ENCODE measurements around the gene PLEKHB2.

Gene PLEKHB2

GRCh38 chr2:131093696-131094462, 11.3 kb upstream of the PLEKHB2 start:
- Histone ChIP-seq H3K4me3 (ENCODE audit: control insufficient read depth in 1 of 7, extremely low read depth in 1 of 7, insufficient read depth in 4 of 7, low read depth in 2 of 7, low read length in 6 of 7) (peak overlapping the region; percentile 74 to 94 (median 88)), H3K36me3 (ENCODE audit: control insufficient read depth in 4 of 4, insufficient read depth in 4 of 4, low read length in 3 of 4) (peaks cover 0 to 4% (median under 1%) of the 10 kb centered on the region in 4 experiments), H3K9me3 (ENCODE audit: control extremely low read depth in 1 of 5, control insufficient read depth in 4 of 5, insufficient read depth in 2 of 5, low read depth in 1 of 5, low read length in 4 of 5) (no peaks in the 10 kb centered on the region), H3K27ac (ENCODE audit: insufficient read depth in 1 of 2, low read depth in 1 of 2, low read length in 2 of 2, poor library complexity in 1 of 2, severe bottlenecking in 2 of 2) (peak overlapping the region; percentile 68 to 91), H3K27me3 (replicated peaks in 2 of 5; ENCODE audit: control insufficient read depth in 4 of 5, insufficient read depth in 5 of 5, low read length in 4 of 5) (no peaks in the 10 kb centered on the region), H3K4me1 (ENCODE audit: control extremely low read depth in 1 of 4, control insufficient read depth in 4 of 4, insufficient read depth in 4 of 4, low read length in 3 of 4) (peaks cover 7 to 12% (median 9%) of the 10 kb centered on the region in 4 experiments)
- CTCF ChIA-PET = interaction anchor here (1.4 to 1.9 kb wide), 2 partner anchors 10 to 21 kb away, joined by 3 to 13 read pairs; no protein-coding TSS in a partner anchor
- DNase-seq = peak; percentile 77 to 88 (median 80)
- POLR2A ChIA-PET = interaction anchor here (0.6 to 1.8 kb wide), 4 partner anchors 9 to 17 kb away, joined by 3 to 5 read pairs (median 3); no protein-coding TSS in a partner anchor
- WGBS (ENCODE audit: insufficient coverage) = 15% methylated on average over 35 of the region's 37 CpGs

- H3K27me3 ChIP-seq (replicated peaks in 2 of 5; ENCODE audit: control insufficient read depth in 4 of 5, insufficient read depth in 5 of 5, low read length in 4 of 5) = no peaks in the 10 kb centered on the region
- H3K36me3 ChIP-seq (ENCODE audit: control insufficient read depth in 4 of 4, insufficient read depth in 4 of 4, low read length in 3 of 4) = peaks cover 0 to 2% (median 0%) of the 10 kb centered on the region in 4 experiments
- DNase-seq = no peak
- WGBS (ENCODE audit: insufficient coverage) = 95% methylated on average over 16 of the region's 22 CpGs
- H3K27ac ChIP-seq (ENCODE audit: insufficient read depth in 1 of 2, low read depth in 1 of 2, low read length in 2 of 2, poor library complexity in 1 of 2, severe bottlenecking in 2 of 2) = no peak overlapping the region
- peak overlapping the region in 5 of 7 experiments; percentile 87 to 94 (median 90) for H3K4me3 ChIP-seq (ENCODE audit: control insufficient read depth in 1 of 7, extremely low read depth in 1 of 7, insufficient read depth in 4 of 7, low read depth in 2 of 7, low read length in 6 of 7)
- POLR2A ChIA-PET = no interaction called here
- H3K9me3 ChIP-seq (ENCODE audit: control extremely low read depth in 1 of 5, control insufficient read depth in 4 of 5, insufficient read depth in 2 of 5, low read depth in 1 of 5, low read length in 4 of 5) = no peaks in the 10 kb centered on the region
- CTCF ChIA-PET = interaction anchor here (1.9 kb wide), 1 partner anchor 9 kb away, joined by 13 read pairs; no protein-coding TSS in a partner anchor
- H3K4me1 ChIP-seq (ENCODE audit: control extremely low read depth in 1 of 4, control insufficient read depth in 4 of 4, insufficient read depth in 4 of 4, low read length in 3 of 4) = peaks cover 7 to 12% (median 9%) of the 10 kb centered on the region in 4 experiments
Observed at GRCh38 chr2:131094463-131095281, 10.5 kb upstream of the PLEKHB2 start.

GRCh38 chr2:131103165-131103564, 2.0 kb upstream of the PLEKHB2 start:
- ChIA-PET CTCF (interaction anchor here (1.5 to 2.2 kb wide), 2 partner anchors 9 to 37 kb away, joined by 3 to 13 read pairs; partner anchors contain the start of gene FAM168B), POLR2A (interaction anchor here (1.4 kb wide), 1 partner anchor 10 kb away, joined by 5 read pairs; the partner anchor contains the start of gene FAM168B)
- WGBS (ENCODE audit: insufficient coverage) = no CpG with 5 or more reads among the region's 2 CpGs
- no peak for DNase-seq
- Histone ChIP-seq H3K4me1 (ENCODE audit: control extremely low read depth in 1 of 4, control insufficient read depth in 4 of 4, insufficient read depth in 4 of 4, low read length in 3 of 4) (peaks cover 17 to 30% (median 24%) of the 10 kb centered on the region in 4 experiments), H3K27ac (ENCODE audit: insufficient read depth in 1 of 2, low read depth in 1 of 2, low read length in 2 of 2, poor library complexity in 1 of 2, severe bottlenecking in 2 of 2) (no peak overlapping the region), H3K9me3 (ENCODE audit: control extremely low read depth in 1 of 5, control insufficient read depth in 4 of 5, insufficient read depth in 2 of 5, low read depth in 1 of 5, low read length in 4 of 5) (no peaks in the 10 kb centered on the region), H3K4me3 (ENCODE audit: control insufficient read depth in 1 of 7, extremely low read depth in 1 of 7, insufficient read depth in 4 of 7, low read depth in 2 of 7, low read length in 6 of 7) (no peak overlapping the region), H3K36me3 (ENCODE audit: control insufficient read depth in 4 of 4, insufficient read depth in 4 of 4, low read length in 3 of 4) (peaks cover 0 to under 1% (median 0%) of the 10 kb centered on the region in 4 experiments), H3K27me3 (replicated peaks in 2 of 5; ENCODE audit: control insufficient read depth in 4 of 5, insufficient read depth in 5 of 5, low read length in 4 of 5) (no peaks in the 10 kb centered on the region)

DNA sequence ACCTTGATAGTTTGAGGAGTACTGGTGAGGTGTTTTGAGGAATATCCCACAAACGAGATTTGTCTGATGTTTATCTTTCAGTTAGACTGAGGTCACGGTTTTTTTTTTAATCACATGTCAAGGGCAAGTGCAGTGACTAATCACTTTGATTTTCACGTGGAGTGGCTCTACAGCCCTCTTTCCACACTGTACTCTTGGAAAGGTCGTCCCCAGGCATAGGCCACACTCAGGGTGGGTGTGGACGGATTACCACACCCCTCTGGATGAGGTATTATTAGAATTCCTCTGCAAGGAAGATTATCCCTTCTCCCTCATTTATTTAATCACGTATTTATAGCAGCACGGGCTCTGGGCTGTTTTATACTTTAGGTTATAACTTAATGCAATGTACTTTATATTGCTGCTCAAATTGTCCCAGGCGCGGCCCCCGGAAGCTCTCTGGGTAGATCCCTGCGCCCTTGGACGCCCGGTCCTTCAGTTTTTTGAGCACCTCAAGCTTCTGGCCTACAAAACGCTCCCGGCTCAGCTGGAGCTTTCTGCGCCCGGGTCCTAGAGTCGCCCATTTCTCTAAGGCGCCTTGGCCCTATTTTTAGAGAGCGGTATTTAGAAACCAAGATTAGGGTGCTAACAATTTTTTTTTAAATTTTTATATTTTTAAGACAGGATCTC, 515 bp upstream of the PLEKHB2 start:
- DNase-seq = peak; percentile 50 to 85 (median 62)
- Histone ChIP-seq H3K36me3 (ENCODE audit: control insufficient read depth in 4 of 4, insufficient read depth in 4 of 4, low read length in 3 of 4) (peaks cover 0 to 8% (median 1%) of the 10 kb centered on the region in 4 experiments), H3K4me1 (ENCODE audit: control extremely low read depth in 1 of 4, control insufficient read depth in 4 of 4, insufficient read depth in 4 of 4, low read length in 3 of 4) (peaks cover 17 to 30% (median 24%) of the 10 kb centered on the region in 4 experiments), H3K27ac (ENCODE audit: insufficient read depth in 1 of 2, low read depth in 1 of 2, low read length in 2 of 2, poor library complexity in 1 of 2, severe bottlenecking in 2 of 2) (peak overlapping the region; percentile 84 to 93), H3K9me3 (ENCODE audit: control extremely low read depth in 1 of 5, control insufficient read depth in 4 of 5, insufficient read depth in 2 of 5, low read depth in 1 of 5, low read length in 4 of 5) (no peaks in the 10 kb centered on the region), H3K4me3 (ENCODE audit: control insufficient read depth in 1 of 7, extremely low read depth in 1 of 7, insufficient read depth in 4 of 7, low read depth in 2 of 7, low read length in 6 of 7) (peak overlapping the region; percentile 86 to 100 (median 93)), H3K27me3 (replicated peaks in 2 of 5; ENCODE audit: control insufficient read depth in 4 of 5, insufficient read depth in 5 of 5, low read length in 4 of 5) (no peaks in the 10 kb centered on the region)
- ChIA-PET CTCF (interaction anchor here (1.0 to 2.2 kb wide), 3 partner anchors 8 to 18 kb away, joined by 3 to 13 read pairs (median 8); partner anchors contain the start of gene FAM168B), POLR2A (no interaction called here)
- 0% methylated on average over 10 of the region's 20 CpGs for WGBS (ENCODE audit: insufficient coverage)

DNA sequence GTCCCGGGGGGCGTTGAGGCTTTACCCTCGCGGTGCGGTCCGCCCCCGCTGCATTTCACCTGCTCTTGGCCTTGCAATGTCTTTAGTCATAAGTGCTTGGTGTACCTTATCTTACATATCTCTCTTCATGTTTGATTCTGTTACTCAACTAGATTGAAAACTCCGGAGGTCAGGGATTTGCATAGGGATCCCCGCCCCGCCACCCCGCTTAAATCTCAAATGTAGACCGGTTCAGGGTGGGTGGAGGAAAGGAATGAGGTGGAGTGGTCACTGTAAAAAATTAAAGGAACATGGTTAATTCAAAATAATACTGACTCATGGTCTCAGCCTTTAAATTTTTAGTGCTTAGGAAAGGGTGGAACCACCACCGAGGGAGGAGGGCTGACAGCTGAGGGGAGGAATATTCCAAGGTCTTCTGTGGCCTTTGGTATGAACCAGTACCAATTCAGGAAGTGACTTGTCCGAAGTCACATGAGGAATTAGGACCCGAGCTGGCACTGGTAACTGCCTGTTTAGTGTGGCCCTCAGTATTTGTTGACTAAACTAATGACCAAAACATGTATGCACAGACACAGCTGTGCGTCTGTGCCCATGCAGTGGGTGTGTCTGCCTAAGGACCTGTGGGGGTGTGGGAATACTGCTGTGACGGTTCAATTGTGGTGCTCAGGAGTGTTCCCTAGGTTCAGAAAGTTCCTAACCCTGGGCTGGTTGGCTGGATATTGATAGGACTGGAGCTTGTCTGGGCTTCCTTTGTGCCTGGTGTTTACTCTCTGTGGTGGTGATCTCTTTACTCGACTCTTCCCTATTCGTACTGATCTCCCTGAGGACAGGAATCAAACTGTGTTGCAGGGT, 1.0 kb downstream of the PLEKHB2 start:
- ChIA-PET CTCF (interaction anchor here (1.0 to 1.1 kb wide), 2 partner anchors 9 to 16 kb away, joined by 3 read pairs; no protein-coding TSS in a partner anchor), POLR2A (interaction anchor here (0.6 to 0.8 kb wide), 2 partner anchors 13 to 34 kb away, joined by 3 to 5 read pairs; partner anchors contain the start of gene FAM168B)
- Histone ChIP-seq H3K36me3 (ENCODE audit: control insufficient read depth in 4 of 4, insufficient read depth in 4 of 4, low read length in 3 of 4) (peaks cover 0 to 12% (median 2%) of the 10 kb centered on the region in 4 experiments), H3K4me3 (ENCODE audit: control insufficient read depth in 1 of 7, extremely low read depth in 1 of 7, insufficient read depth in 4 of 7, low read depth in 2 of 7, low read length in 6 of 7) (peak overlapping the region; percentile 86 to 100 (median 93)), H3K9me3 (ENCODE audit: control extremely low read depth in 1 of 5, control insufficient read depth in 4 of 5, insufficient read depth in 2 of 5, low read depth in 1 of 5, low read length in 4 of 5) (no peaks in the 10 kb centered on the region), H3K27me3 (replicated peaks in 2 of 5; ENCODE audit: control insufficient read depth in 4 of 5, insufficient read depth in 5 of 5, low read length in 4 of 5) (no peaks in the 10 kb centered on the region), H3K27ac (ENCODE audit: insufficient read depth in 1 of 2, low read depth in 1 of 2, low read length in 2 of 2, poor library complexity in 1 of 2, severe bottlenecking in 2 of 2) (peak overlapping the region; percentile 84 to 93), H3K4me1 (ENCODE audit: control extremely low read depth in 1 of 4, control insufficient read depth in 4 of 4, insufficient read depth in 4 of 4, low read length in 3 of 4) (peaks cover 17 to 30% (median 23%) of the 10 kb centered on the region in 4 experiments)
- WGBS (ENCODE audit: insufficient coverage) = 2% methylated on average over 13 of the region's 19 CpGs
- DNase-seq = peak; percentile 30 to 72 (median 63)

DNA sequence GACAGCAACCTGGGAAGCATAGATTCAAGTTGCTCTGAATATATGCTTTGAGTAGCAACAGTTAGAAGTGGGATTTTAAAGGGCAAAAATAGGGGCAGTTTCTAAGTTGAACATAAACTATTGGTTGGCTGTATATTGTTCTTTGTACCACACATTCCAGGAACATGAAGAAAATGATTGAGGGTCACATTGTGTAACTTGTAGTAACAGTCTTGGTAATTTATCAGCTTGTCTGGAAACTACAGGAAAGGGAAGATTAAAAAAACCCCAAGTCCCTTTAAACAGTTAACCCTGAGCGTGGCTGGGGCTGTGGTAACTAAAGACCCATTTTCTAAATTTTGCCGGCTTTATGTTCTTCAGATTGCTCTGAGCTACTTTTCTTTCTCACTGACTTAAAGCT, 7.4 kb downstream of the PLEKHB2 start:
- Histone ChIP-seq H3K4me3 (ENCODE audit: control insufficient read depth in 1 of 7, extremely low read depth in 1 of 7, insufficient read depth in 4 of 7, low read depth in 2 of 7, low read length in 6 of 7) (no peak overlapping the region), H3K9me3 (ENCODE audit: control extremely low read depth in 1 of 5, control insufficient read depth in 4 of 5, insufficient read depth in 2 of 5, low read depth in 1 of 5, low read length in 4 of 5) (peaks cover 0 to 9% (median 2%) of the 10 kb centered on the region in 5 experiments), H3K27me3 (replicated peaks in 2 of 5; ENCODE audit: control insufficient read depth in 4 of 5, insufficient read depth in 5 of 5, low read length in 4 of 5) (no peaks in the 10 kb centered on the region), H3K36me3 (ENCODE audit: control insufficient read depth in 4 of 4, insufficient read depth in 4 of 4, low read length in 3 of 4) (peaks cover 0 to 28% (median 16%) of the 10 kb centered on the region in 4 experiments), H3K4me1 (ENCODE audit: control extremely low read depth in 1 of 4, control insufficient read depth in 4 of 4, insufficient read depth in 4 of 4, low read length in 3 of 4) (peaks cover 2 to 14% (median 10%) of the 10 kb centered on the region in 4 experiments), H3K27ac (ENCODE audit: insufficient read depth in 1 of 2, low read depth in 1 of 2, low read length in 2 of 2, poor library complexity in 1 of 2, severe bottlenecking in 2 of 2) (peak overlapping the region in 1 of 2 experiments; percentile 25)
- DNase-seq = no peak
- ChIA-PET POLR2A (no interaction called here), CTCF (interaction anchor here (0.7 to 1.7 kb wide), 4 partner anchors 8 to 24 kb away, joined by 3 to 8 read pairs (median 4); partner anchors contain the start of gene PLEKHB2)
- WGBS (ENCODE audit: insufficient coverage) = 0% methylated on average over 2 of the region's 2 CpGs

Data from common myeloid progenitor, CD34-positive (primary cell).